Stimulated activated naive CD4-positive, alpha-beta T cell treated with Interleukin-2 at 50 U/mL for 16 hours (primary cell): Measurements from ENCODE around the gene PROZ.

ENCODE experiments used
- DNase-seq: peaks from one replicate; lab custom pipeline; 2025; lab: John Stamatoyannopoulos, UW

Gene PROZ

DNA sequence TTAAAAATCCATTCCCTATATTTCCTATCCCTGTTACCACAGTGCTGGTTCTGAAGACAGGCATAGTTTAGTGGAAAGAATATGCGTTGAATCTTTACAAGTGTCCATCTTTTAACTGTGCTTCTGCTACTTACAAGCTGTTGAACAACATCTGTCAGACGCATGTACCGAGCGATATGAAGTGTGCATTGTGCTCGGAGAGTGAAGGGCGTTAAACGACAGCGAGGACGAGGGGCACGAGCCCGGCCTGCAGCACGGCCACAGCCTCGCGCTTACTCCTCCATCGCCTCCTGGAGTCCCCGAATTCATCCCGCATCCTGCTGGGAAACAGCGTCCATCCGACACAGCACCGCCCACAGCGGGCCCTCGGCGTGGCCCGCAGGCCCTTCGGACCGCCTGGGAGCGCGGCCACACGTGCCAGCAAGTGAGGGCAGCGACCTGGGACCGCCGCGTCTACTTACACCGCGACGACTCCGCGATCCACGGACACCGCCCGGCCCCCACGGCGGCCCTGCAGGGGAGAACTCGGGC is 49.5 kb downstream of the PROZ start:
- no peak for DNase-seq

DNA sequence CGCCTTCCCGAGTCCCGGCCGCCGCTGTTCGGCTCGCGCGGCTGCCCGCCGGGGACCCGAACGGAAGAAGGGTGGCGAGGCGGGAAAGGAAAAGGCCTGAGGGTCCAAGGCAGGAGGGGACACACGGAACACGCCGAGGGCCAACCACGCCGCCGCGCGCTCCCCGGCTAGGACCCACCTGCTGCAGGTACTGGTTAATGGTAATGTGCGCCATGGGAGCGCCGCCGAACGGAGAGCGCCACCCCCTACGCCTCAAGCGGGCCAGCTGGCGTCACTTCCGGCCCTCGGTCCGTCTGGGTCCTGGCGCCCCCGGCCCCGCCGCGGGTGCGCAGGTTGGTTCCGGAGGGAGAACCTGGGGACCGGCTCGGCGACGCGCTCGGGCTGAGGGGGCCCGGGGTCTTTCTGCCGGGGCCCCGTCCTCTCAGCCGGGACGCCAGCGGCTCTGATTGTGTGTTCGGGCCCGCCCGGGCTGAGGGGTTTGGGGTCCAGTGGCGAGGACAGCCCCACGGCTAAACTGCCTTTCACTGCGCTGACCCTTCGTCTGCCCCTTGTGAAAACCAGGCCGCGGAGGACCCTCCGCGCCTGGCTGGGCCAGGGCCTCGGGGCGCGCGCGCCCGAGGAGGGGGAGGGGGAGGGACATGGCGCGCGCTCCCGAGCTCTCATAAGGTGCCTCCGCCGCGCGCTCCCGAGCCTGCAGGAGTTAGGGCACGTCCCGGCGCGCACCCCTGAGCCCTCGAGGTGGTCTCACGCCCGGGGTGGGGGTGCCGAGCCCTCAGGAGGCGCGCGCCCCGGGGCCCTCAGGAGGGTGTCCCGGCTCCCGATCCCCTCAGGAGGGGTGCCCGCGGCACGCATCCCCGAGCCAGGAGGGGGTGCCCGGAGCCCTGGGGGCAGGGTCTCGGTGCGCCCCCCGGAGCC is 50.2 kb downstream of the PROZ start, which contains the start of gene PCID2:
Gene PCID2, minus strand, starts transcription at position 249 of the 915 bp plus-strand sequence. Its CDS starts 35 bp downstream, at position 214.
- DNase-seq, result peak; percentile 84

DNA sequence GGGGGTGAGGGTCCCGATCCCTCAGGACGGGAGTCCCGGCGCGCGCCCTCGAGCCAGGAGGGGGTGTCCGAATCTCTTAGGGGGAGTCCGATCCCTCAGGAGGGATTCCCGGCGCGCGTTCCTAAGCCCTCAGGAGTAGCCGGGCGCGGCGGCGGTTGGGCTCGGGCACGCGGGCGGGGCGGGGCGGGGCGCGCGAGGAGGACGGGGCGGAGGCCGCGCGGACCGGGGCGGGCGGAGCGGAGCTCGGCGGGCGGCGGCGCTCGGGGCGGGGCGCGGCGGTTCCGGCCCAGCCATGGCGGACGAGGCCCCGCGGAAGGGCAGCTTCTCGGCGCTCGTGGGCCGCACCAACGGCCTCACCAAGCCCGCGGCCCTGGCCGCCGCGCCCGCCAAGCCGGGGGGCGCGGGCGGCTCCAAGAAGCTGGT is 50.9 kb downstream of the PROZ start, which contains the start of gene CUL4A:
Gene CUL4A, plus strand, starts transcription at position 278 of the 423 bp plus-strand sequence. Its CDS starts 15 bp downstream, at position 293.
- DNase-seq, result peak; percentile 76

DNA sequence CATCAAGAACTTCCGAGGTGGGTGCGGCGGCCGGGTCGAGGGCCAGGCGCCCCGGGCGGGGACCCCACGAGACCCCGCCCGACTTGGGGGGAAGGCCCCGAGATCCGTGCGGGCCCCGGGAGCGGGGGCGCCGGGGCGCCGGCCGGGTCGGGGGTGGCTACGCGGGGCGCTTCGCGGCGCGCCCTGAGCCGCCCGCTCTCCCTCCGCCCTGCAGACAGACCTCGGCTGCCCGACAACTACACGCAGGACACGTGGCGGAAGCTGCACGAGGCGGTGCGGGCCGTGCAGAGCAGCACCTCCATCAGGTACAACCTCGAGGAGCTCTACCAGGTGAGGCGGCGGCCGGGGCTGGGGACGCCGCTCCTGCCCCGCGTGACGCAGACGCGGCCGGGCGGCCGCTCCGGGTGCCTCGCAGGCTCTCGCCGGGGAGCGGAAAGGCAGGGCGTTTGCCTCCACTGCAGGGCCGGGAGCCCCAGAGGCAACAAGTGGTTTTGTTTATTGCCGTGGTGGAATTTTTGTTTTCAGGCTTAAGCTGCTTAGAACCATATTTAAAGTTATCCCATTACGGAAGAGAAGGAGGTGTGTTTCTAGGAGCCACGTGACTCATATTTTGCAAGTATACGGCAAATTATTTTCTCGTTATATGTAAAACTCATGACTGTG is 51.4 kb downstream of the PROZ start:
- peak; percentile 73 for DNase-seq

DNA sequence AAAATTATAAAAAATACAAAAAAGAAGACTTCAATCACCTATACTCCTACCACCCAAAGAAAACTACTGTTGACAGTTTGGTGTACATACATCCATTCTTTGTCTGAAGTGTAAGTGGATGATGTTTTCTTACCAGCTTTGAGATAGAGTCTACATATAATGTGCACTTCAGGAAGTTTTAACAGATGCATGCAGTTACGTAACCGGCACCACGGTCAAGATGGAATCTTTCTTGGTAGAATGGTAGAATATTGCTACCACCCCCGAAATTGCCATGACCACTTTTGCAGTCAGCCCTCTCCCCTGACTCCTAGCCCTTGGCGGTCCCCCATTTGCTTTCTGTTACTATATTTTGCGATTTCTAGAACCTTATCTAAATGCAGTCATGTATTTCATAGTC is 52.4 kb downstream of the PROZ start:
- DNase-seq, result no peak

DNA sequence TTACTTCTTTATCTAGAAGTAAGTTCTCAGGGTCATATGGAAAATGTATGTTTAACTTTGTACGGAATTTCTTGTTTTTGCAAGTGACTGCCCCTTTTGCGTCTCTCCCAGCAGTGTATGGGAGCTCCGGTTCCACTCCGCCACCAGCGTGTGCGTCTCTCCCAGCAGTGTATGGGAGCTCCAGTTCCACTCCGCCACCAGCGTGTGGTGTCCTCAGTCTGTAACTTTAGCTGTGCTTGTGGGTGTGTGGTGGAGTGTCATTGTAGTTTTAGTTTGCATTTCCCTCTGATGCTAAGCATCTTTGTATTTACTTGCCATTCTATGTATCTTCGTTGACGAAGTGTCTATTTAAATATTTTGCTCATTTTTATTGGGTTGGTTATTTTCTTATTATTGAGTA is 53.3 kb downstream of the PROZ start:
- DNase-seq, result no peak

DNA sequence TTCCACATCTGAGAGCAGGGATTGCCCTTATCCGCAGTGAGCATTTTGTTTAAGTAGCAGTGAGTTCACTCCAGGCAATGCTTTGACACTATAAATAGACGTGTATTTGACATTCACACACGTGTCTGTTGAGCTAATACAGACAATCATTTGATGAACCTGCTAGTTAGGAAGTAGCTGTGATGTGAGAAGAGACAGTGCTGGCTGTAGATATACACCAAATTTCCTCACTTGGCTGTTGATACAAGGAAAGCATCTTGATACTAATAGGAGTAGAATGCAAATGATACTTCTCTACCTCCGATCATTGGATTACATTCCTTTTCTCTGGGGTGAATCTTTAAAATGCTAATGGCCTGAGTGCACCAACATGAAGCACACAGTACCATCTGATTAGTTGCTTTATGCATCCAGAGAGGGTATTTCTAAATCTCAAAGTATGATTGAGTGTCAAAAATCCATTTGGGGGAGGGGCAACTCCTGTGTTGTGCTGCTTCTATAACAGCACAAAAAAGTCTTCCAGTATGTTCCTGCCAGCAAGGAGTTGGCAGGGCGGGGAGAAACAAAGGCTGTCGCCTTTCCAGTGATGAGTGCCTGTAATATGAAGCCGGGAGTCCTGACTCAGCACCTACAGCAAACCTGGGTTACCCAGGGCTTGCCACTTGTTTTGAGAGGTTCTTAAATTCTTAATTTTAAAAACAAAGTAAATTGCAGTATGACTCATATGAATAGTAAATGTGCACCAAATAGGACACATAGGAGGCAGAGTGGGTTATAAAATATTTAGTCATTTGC is 58.0 kb downstream of the PROZ start:
- no peak for DNase-seq

DNA sequence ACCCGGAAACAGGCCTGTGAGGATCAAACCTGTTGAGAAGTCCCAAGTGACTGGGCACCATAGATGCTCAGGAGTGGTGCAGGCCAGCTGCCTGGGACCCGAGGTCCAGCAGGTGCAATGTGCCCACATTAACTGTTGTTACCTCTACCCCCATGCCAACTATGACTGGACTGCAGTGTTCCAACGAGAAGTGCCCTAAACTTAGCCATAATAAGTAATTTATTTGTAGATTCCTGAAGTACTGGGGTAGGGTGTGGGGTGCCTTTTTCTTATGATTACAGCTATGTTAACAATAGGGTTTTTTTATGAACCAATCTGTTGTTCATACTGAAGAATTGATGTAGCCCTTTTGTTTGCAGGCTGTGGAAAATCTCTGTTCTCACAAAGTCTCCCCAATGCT is 60.1 kb downstream of the PROZ start:
- DNase-seq, result no peak

DNA sequence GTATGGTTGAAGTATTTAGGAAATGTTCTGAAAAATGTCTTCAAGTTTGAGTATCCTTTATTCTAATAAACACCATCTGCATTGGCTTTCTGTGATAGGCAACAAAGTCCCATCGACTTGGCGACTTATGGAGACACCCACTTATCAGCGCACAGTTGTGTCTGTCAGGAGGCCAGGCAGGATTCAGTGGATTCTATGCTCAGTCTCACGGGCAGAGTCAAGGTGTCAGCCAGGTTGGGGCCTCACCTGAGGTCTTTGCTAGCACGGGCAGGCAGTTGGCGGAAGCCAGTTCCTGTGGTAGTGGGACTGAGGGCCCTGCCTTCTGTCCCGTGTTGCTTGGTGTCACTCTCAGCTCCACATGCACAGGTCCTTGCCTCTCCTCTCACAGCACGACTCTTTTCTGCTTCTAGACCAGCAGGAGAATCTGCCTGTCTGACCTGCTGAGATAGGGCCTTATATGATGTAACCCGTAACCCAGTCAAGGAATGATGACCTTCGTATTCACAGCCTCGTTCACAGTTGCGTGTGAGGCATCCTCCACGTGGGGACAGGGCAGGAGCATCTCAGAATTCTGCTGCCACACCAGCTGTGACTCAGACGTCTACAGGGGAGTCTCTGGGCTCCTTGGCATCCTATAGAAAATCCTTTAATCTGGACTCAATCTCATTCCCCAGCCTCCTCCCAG is 61.0 kb downstream of the PROZ start:
- no peak for DNase-seq

DNA sequence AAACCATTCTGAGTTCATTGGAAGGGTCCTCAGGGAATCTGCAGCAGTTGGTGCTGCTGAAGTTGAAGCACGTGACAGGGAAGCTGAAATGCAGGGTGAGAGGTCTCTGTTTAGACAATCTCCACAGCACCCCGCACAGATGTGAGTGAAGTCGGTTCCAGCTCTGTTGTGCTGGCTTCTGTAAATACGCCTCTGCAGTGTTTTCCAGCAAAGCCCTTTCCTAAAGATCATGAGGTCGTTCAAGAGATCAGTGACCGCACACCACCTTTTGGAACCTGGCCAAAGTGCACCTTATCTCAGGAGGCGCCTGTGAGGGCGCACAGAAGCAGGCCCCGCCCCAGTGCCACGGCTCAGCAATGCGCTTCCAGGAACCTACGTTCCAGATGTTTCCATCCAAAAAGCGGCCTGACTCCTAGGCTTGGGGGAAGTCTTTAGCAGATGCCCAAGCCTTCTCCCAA is 61.7 kb downstream of the PROZ start:
- DNase-seq, result no peak

DNA sequence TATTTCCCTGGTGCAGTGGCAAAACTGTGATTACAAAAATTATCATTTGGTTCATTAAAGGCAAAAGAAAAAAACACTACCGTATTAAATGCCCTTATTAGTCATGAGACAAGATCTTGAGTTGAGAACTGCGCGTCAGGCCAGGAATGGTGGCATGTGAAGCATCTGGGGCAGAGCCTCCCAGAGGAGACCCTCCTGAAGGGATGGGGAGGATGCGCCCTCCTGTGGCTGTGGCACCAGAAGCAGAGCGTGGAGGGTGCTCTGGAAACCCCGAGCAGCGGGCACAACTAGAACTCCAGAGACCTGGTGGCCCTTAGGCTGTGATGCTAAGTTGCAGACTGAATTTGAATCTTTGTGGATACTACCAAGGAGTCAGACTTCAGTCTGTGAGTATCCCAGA is 62.4 kb downstream of the PROZ start:
- no peak for DNase-seq
